Measurements from ENCODE around the gene PKDCC.

PKDCC gene

DNA sequence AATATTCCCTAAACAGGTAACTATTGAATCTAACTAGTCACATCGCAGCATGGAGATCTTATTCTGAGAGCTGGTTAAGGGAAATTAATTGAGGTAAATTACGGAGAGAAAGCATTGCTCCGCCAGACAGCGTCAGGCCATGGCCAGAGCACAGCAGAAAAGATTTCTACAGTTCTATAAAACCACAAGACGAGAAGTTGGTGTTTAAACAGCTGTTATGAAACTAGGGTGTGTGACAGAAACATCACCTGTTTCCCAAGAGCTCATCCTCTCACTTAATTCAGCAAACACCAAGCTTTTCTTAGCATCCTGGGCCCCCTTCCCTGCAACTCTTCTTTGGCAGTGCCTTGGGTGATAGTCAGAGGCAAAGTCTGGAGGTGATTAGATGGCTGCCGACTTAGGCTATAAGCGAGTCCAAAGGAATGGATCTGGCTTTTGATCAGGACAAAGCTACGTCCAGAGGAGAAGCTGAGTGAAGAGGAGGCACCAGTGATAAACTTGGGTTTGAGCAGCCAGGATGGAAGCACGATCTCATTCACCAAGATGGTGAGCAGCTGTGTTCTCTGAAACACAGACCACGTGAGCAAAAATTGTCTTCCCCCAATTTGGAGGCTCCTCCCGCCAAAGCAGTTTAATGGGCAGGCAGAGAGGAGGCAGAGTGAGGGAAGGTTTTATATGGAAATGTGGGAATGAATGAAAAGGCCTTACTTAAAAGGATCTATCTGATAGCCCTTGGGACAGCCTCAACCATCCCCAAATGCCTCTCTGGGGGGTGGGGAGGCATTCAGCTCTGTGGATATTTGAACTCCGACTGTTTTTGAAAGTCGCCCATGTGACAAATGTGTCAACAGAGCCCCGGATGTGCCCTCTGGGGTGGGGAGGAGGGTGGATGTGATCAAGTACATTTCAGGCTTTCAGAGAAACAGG is 57.8 kb downstream of the PKDCC start:
- peak; percentile 46 to 49 for DNase-seq (ENCODE audit: low read depth in 2 of 2)

DNA sequence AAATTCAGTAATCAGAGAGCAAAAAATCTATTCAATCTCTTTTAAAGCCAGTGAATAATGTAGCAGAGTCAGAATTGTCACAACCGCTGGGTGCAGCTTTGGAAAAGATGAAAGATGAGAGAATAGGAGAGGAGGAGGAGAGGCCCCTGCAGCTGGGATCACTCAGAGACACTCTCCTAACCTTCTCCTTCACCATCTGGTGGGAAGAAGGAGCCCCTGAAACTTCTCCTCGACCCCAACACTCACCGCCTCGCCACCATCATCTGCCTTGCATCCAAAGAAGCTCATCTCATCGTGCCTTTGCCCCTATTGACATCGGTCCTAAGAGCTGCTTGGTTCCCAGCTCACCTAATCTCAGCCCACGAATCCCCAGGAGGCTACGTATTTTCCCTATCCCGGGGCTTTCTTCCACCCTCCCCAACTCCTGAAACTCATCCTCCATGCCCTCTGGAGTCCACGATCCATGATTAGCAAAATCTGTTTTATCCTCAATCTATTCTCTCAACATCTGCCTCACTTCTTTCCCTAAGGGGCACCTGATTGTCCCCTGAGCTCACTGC is 58.5 kb downstream of the PKDCC start:
- DNase-seq (ENCODE audit: low read depth in 2 of 2), result no peak

DNA sequence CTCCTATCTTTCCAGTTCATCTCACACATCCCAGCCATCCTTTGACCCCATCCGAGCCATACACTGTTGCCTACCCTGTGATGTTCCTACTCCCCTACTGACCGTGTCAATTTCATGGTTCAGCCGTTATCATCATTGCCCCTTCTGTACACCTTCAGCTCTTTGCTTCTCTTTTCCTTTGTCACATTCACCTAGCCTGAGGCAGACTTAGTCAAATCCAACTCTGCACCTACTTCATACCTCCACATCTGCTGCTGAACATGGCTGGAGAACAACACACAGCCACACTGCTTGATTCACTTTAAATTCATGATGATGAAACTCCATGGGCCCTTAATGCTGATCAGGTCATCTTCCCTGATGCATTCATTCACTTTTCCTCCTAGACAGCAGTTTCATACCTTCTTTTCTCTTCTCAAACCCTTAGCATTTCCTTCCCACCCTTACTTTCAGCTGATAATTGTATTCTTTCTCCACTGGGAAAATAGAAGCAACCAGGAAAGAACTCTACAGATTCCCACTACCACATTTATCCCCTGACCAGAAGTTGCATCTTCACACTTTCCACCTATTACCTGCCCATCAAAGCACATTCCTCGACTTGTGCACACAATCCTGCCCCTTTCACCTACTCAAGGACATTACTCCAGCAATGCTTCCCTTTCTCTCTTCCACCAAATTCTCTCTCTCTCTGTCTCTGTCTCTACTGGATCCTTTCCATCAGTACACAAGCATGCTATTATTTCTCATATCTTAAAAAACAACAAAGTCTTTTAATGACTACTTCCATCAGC is 59.6 kb downstream of the PKDCC start:
- DNase-seq (ENCODE audit: low read depth in 2 of 2), result no peak

Measured in stimulated activated CD8-positive, alpha-beta memory T cell treated with anti-CD3 and anti-CD28 coated beads, Interleukin-7, amount 100 ng/mL, for 1 hour (primary cell).